Omental fat pad (tissue), 4 donors: ENCODE measurements around the gene AIF1. TPM values are rescaled to one million over a fixed set of nuclear protein-coding genes. Genes with fewer than 3 reads are reported as not detected.
"Not testable (repeated sequence)": the region's sequence is repeated elsewhere in the genome, so short reads cannot be mapped to it uniquely, and the experiment has no call there.

Source experiments
- ATAC-seq: fragments of 150-250 bp; one replicate; pipeline ENCODE4 v1.9.1; 2016; ENCODE audit warnings: mild to moderate bottlenecking, moderate library complexity; ENCODE audit not compliant: low FRiP score
- DNase-seq: peaks from one replicate; pipeline ENCODE4 v3.0.0-alpha.2; 2019; ENCODE audit warnings: low spot score
- CTCF ChIP-seq, 3 donors: fragments of 450-650 bp; IDR thresholded peaks; one replicate each; pipeline ENCODE4 v1.5.1; 2016 to 2017; ENCODE audit warnings: antibody characterized with exemption in 3 of 3, mild to moderate bottlenecking in 3 of 3, moderate library complexity in 2 of 3
- total RNA-seq, 4 donors: library from RNA; depleted of rRNA; stranded (reverse); fragments of >200 nt; gene quantifications; one replicate each; pipeline ENCODE4 v1.1.0, GENCODE V29; 2016

Gene AIF1
- total RNA-seq, 4 donors from 2014 or later = 57.3 to 95.1 (median 81.8) TPM

- ATAC-seq (no peak), DNase-seq (no peak)
- no peak for TF ChIP-seq CTCF (IDR thresholded peaks at IDR 0.05)
Observed at GRCh38 chr6:31582230-31582643, 32.8 kb upstream of the AIF1 start, which contains the start of gene LTB. Gene LTB, minus strand, starts transcription at chr6:31582424. Its CDS starts 7 bp downstream, at chr6:31582417.

- no peak for TF ChIP-seq CTCF (IDR thresholded peaks at IDR 0.05)
- no peak for ATAC-seq
- no peak for DNase-seq
Observed at GRCh38 chr6:31585491-31585890, 29.5 kb upstream of the AIF1 start.

- DNase-seq = no peak
- no peak for ATAC-seq
- TF ChIP-seq CTCF (IDR thresholded peaks at IDR 0.05) = no peak
Observed at GRCh38 chr6:31586008-31586407, 29.0 kb upstream of the AIF1 start, which contains the start of gene LST1. Gene LST1, plus strand, starts transcription at chr6:31586277. Its CDS starts 1,023 bp downstream, at chr6:31587300.

- no peak for ATAC-seq
- no peak for DNase-seq
- no peak for TF ChIP-seq CTCF (IDR thresholded peaks at IDR 0.05)
Observed at GRCh38 chr6:31586599-31587281, 28.3 kb upstream of the AIF1 start.

GRCh38 chr6:31587791-31588777 is 26.9 kb upstream of the AIF1 start:
- ATAC-seq (no peak), DNase-seq (no peak)
- no peak for TF ChIP-seq CTCF (IDR thresholded peaks at IDR 0.05)

- no peak for DNase-seq
- ATAC-seq = no peak
- TF ChIP-seq CTCF (IDR thresholded peaks at IDR 0.05) = no peak
Observed at GRCh38 chr6:31588871-31589650, 26.0 kb upstream of the AIF1 start.

GRCh38 chr6:31590691-31591090 is 24.3 kb upstream of the AIF1 start:
- not testable (repeated sequence) for DNase-seq, ATAC-seq
